ENCODE data around the gene IGFBP5. TPM values are rescaled to one million over a fixed set of nuclear protein-coding genes. Genes with fewer than 3 reads are reported as not detected.

The IGFBP5 gene
- total and polyA plus RNA-seq, 10 of the 15 experiments (the other 5 are each of a cell fraction or from before 2014, with no cell fraction given): 2.8 TPM; not detected in 9

DNA sequence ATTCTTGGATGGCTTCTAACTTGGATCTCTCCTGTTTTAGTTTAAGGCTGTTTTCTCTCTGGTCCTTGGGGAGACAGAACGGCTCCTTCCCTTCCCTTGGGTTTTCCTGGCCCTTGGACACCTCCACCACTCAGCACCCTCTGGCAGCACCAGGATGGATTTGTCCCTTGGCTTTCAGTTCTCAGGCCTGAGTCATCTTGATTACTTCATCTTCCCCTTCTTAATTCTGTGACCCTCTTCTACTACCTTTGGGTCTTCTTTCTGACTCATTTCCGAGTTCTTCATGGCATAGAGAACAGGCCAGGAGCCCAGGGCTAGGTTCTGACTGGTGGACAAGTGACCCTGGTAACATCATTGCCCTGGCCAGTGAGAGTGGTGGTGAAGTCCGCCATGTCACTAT is 47.2 kb downstream of the IGFBP5 start:
- RAD21 ChIA-PET (ENCODE audit: unreplicated experiment): no interaction called here
- Histone ChIP-seq H3K36me3 (ENCODE audit: control insufficient read depth in 2 of 2, insufficient read depth in 2 of 2, low read length in 1 of 2) (no peaks in the 10 kb centered on the region), H3K4me3 (no peak overlapping the region), H3K4me1 (ENCODE audit: control insufficient read depth, insufficient read depth, low read length) (no peaks in the 10 kb centered on the region), H3K27ac (ENCODE audit: control insufficient read depth, insufficient read depth) (no peak overlapping the region), H4K20me1 (ENCODE audit: control insufficient read depth, insufficient read depth) (no peaks in the 10 kb centered on the region), H2AFZ (ENCODE audit: control insufficient read depth, low read depth, low read length) (no peak overlapping the region), H3K79me2 (ENCODE audit: control insufficient read depth, insufficient read depth, low read length) (no peaks in the 10 kb centered on the region), H3K9me3 (replicated peaks; ENCODE audit: control insufficient read depth, insufficient read depth, low read length) (peaks cover 4% of the 10 kb centered on the region; the same call in 1 of the 3 replicates), H3K27me3 (replicated peaks in 1 of 2; ENCODE audit: control insufficient read depth in 2 of 2, insufficient read depth in 2 of 2, low read length in 1 of 2) (no peaks in the 10 kb centered on the region; a peak in 2 of 4 replicates), H3K4me2 (ENCODE audit: control insufficient read depth, insufficient read depth) (no peak overlapping the region), H3K9ac (ENCODE audit: control insufficient read depth, insufficient read depth, low read length) (no peak overlapping the region)
- BruUV-seq (replicated peaks): no TSS peak
- FAIRE-seq: no peak
- no peak for ATAC-seq
- intact Hi-C loops (cut with micrococcal nuclease; ENCODE audit: unreplicated experiment) (no loop called here), in situ Hi-C loops (cut with MboI) (no loop called here)
- CTCF ChIA-PET: interaction anchor here (1.1 kb wide), 1 partner anchor 131 kb away, joined by 3 read pairs; no protein-coding TSS in a partner anchor
- WGBS (ENCODE audit: insufficient coverage, insufficient replicate concordance, low lambda C conversion rate, missing lambda C conversion rate): 36% methylated on average over 3 of the region's 3 CpGs
- TF ChIP-seq, protein P1, sequence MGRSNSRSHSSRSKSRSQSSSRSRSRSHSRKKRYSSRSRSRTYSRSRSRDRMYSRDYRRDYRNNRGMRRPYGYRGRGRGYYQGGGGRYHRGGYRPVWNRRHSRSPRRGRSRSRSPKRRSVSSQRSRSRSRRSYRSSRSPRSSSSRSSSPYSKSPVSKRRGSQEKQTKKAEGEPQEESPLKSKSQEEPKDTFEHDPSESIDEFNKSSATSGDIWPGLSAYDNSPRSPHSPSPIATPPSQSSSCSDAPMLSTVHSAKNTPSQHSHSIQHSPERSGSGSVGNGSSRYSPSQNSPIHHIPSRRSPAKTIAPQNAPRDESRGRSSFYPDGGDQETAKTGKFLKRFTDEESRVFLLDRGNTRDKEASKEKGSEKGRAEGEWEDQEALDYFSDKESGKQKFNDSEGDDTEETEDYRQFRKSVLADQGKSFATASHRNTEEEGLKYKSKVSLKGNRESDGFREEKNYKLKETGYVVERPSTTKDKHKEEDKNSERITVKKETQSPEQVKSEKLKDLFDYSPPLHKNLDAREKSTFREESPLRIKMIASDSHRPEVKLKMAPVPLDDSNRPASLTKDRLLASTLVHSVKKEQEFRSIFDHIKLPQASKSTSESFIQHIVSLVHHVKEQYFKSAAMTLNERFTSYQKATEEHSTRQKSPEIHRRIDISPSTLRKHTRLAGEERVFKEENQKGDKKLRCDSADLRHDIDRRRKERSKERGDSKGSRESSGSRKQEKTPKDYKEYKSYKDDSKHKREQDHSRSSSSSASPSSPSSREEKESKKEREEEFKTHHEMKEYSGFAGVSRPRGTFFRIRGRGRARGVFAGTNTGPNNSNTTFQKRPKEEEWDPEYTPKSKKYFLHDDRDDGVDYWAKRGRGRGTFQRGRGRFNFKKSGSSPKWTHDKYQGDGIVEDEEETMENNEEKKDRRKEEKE (IDR thresholded peaks at IDR 0.05): no peak
- TF ChIP-seq, protein P2, sequence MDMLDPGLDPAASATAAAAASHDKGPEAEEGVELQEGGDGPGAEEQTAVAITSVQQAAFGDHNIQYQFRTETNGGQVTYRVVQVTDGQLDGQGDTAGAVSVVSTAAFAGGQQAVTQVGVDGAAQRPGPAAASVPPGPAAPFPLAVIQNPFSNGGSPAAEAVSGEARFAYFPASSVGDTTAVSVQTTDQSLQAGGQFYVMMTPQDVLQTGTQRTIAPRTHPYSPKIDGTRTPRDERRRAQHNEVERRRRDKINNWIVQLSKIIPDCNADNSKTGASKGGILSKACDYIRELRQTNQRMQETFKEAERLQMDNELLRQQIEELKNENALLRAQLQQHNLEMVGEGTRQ (IDR thresholded peaks at IDR 0.05; ENCODE audit: borderline replicate concordance, low read depth, low read length): no peak
- TF ChIP-seq, protein P3, sequence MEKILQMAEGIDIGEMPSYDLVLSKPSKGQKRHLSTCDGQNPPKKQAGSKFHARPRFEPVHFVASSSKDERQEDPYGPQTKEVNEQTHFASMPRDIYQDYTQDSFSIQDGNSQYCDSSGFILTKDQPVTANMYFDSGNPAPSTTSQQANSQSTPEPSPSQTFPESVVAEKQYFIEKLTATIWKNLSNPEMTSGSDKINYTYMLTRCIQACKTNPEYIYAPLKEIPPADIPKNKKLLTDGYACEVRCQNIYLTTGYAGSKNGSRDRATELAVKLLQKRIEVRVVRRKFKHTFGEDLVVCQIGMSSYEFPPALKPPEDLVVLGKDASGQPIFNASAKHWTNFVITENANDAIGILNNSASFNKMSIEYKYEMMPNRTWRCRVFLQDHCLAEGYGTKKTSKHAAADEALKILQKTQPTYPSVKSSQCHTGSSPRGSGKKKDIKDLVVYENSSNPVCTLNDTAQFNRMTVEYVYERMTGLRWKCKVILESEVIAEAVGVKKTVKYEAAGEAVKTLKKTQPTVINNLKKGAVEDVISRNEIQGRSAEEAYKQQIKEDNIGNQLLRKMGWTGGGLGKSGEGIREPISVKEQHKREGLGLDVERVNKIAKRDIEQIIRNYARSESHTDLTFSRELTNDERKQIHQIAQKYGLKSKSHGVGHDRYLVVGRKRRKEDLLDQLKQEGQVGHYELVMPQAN (conservative IDR thresholded peaks at IDR 0.05): no peak
- no peak for TF ChIP-seq SMC3 (IDR thresholded peaks at IDR 0.05; ENCODE audit: borderline replicate concordance, low read length)
- TF ChIP-seq BHLHE40 (IDR thresholded peaks at IDR 0.05; ENCODE audit: borderline replicate concordance in 1 of 2, low read depth in 2 of 2, low read length in 1 of 2): no peak
- TF ChIP-seq, protein P4, sequence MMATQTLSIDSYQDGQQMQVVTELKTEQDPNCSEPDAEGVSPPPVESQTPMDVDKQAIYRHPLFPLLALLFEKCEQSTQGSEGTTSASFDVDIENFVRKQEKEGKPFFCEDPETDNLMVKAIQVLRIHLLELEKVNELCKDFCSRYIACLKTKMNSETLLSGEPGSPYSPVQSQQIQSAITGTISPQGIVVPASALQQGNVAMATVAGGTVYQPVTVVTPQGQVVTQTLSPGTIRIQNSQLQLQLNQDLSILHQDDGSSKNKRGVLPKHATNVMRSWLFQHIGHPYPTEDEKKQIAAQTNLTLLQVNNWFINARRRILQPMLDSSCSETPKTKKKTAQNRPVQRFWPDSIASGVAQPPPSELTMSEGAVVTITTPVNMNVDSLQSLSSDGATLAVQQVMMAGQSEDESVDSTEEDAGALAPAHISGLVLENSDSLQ (IDR thresholded peaks at IDR 0.05): no peak
- TF ChIP-seq EGR1 (IDR thresholded peaks at IDR 0.05; ENCODE audit: borderline replicate concordance in 1 of 2, low read depth in 2 of 2, low read length in 2 of 2): no peak
- TF ChIP-seq NFIC (IDR thresholded peaks at IDR 0.05; ENCODE audit: low read depth, low read length): no peak
- no peak for TF ChIP-seq PML (IDR thresholded peaks at IDR 0.05; ENCODE audit: low read length)
- TF ChIP-seq, protein P5, sequence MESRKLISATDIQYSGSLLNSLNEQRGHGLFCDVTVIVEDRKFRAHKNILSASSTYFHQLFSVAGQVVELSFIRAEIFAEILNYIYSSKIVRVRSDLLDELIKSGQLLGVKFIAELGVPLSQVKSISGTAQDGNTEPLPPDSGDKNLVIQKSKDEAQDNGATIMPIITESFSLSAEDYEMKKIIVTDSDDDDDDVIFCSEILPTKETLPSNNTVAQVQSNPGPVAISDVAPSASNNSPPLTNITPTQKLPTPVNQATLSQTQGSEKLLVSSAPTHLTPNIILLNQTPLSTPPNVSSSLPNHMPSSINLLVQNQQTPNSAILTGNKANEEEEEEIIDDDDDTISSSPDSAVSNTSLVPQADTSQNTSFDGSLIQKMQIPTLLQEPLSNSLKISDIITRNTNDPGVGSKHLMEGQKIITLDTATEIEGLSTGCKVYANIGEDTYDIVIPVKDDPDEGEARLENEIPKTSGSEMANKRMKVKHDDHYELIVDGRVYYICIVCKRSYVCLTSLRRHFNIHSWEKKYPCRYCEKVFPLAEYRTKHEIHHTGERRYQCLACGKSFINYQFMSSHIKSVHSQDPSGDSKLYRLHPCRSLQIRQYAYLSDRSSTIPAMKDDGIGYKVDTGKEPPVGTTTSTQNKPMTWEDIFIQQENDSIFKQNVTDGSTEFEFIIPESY (IDR thresholded peaks at IDR 0.05): no peak
- no peak for DNase-seq (ENCODE audit: low read depth, low spot score)
- SMC1A ChIA-PET (ENCODE audit: uncharacterized antibody, unreplicated experiment): no interaction called here
- POLR2A ChIA-PET: no interaction called here

Measured in GM12878 (cell line).